ENCODE data around the gene NTHL1. TPM values are rescaled to one million over a fixed set of nuclear protein-coding genes. Genes with fewer than 3 reads are reported as not detected.

NTHL1 gene
- total RNA-seq, 1 experiment from 2014 or later = 39.8 TPM

GRCh38 chr16:2008009-2008526, 39.6 kb downstream of the NTHL1 start:
- peak overlapping the region; percentile 91 for H3K27ac ChIP-seq (ENCODE audit: low read length)
- no peaks in the 10 kb centered on the region; the same call in 1 of the 2 replicates for H3K36me3 ChIP-seq (ENCODE audit: control insufficient read depth, insufficient read depth, low read length)
- TSS peak; percentile 95 for BruUV-seq (replicated peaks)
- no peaks in the 10 kb centered on the region for H3K9me3 ChIP-seq (ENCODE audit: control insufficient read depth, insufficient read depth, low read depth, low read length)
- DNase-seq (ENCODE audit: low read depth, low spot score) (no peak), ATAC-seq (no peak)
- intact Hi-C loops (cut with micrococcal nuclease; ENCODE audit: unreplicated experiment) = no loop called here
- peaks cover 47% of the 10 kb centered on the region for H3K4me1 ChIP-seq (ENCODE audit: control insufficient read depth, insufficient read depth, low read length)
- ChIA-PET POLR2A (interaction anchor here (0.6 kb wide), 2 partner anchors 13 to 48 kb away, joined by 3 to 6 read pairs; no protein-coding TSS in a partner anchor), CTCF (no interaction called here)
- no peak for TF ChIP-seq POLR2AphosphoS5 (IDR thresholded peaks at IDR 0.05; ENCODE audit: low read depth, low read length)
- no peak for TF ChIP-seq CTCF (IDR thresholded peaks at IDR 0.05)
- TF ChIP-seq TCF7L2 (IDR thresholded peaks at IDR 0.05; ENCODE audit: low read depth, low read length) = no peak
- no peak for TF ChIP-seq SIN3A (IDR thresholded peaks at IDR 0.05; ENCODE audit: borderline replicate concordance, insufficient read depth, low read depth, low read length)
- no peak for TF ChIP-seq REST (IDR thresholded peaks at IDR 0.05; ENCODE audit: insufficient read depth in 1 of 2, low read depth in 2 of 2, low read length in 1 of 2)
- no peaks in the 10 kb centered on the region for H3K27me3 ChIP-seq (ENCODE audit: control insufficient read depth, insufficient read depth, low read length)
- peak overlapping the region; percentile 85 to 94 for H3K4me3 ChIP-seq (ENCODE audit: low read depth in 2 of 2, low read length in 2 of 2)
- in situ Hi-C loops (cut with HindIII; ENCODE audit: low pct_unique_long_range_greater_than_20kb, low sequenced_read_pairs) = no loop called here

GRCh38 chr16:2007081-2007836, 40.4 kb downstream of the NTHL1 start:
- CTCF ChIA-PET = no interaction called here
- Histone ChIP-seq H3K9me3 (ENCODE audit: control insufficient read depth, insufficient read depth, low read depth, low read length) (no peaks in the 10 kb centered on the region), H3K4me3 (ENCODE audit: low read depth in 2 of 2, low read length in 2 of 2) (peak overlapping the region; percentile 85 to 94), H3K36me3 (ENCODE audit: control insufficient read depth, insufficient read depth, low read length) (no peaks in the 10 kb centered on the region; the same call in 1 of the 2 replicates), H3K27ac (ENCODE audit: low read length) (peak overlapping the region; percentile 91), H3K4me1 (ENCODE audit: control insufficient read depth, insufficient read depth, low read length) (peaks cover 47% of the 10 kb centered on the region), H3K27me3 (ENCODE audit: control insufficient read depth, insufficient read depth, low read length) (no peaks in the 10 kb centered on the region)
- DNase-seq (ENCODE audit: low read depth, low spot score) = no peak
- in situ Hi-C loops (cut with HindIII; ENCODE audit: low pct_unique_long_range_greater_than_20kb, low sequenced_read_pairs) (no loop called here), intact Hi-C loops (cut with micrococcal nuclease; ENCODE audit: unreplicated experiment) (no loop called here)
- TF ChIP-seq CTCF (IDR thresholded peaks at IDR 0.05) (no peak), TCF7L2 (IDR thresholded peaks at IDR 0.05; ENCODE audit: low read depth, low read length) (no peak), SIN3A (IDR thresholded peaks at IDR 0.05; ENCODE audit: borderline replicate concordance, insufficient read depth, low read depth, low read length) (no peak), POLR2AphosphoS5 (IDR thresholded peaks at IDR 0.05; ENCODE audit: low read depth, low read length) (no peak), REST (IDR thresholded peaks at IDR 0.05; ENCODE audit: insufficient read depth in 1 of 2, low read depth in 2 of 2, low read length in 1 of 2) (no peak)
- no peak for ATAC-seq
- BruUV-seq (replicated peaks) = no TSS peak
- POLR2A ChIA-PET = no interaction called here
